DND-41 (cell line): ENCODE data around the gene TPCN1.

ENCODE experiments used
- CTCF ChIP-seq: IDR thresholded peaks from 2 replicates; pipeline ENCODE4 v1.5.1; 2012; ENCODE audit warnings: borderline replicate concordance, low read length, moderate library complexity, mild to moderate bottlenecking; ENCODE audit not compliant: poor library complexity, severe bottlenecking; ENCODE audit errors: extremely low read depth
- EZH2 ChIP-seq: IDR thresholded peaks from 3 replicates; pipeline ENCODE4 v1.6.1; 2012; ENCODE audit warnings: borderline replicate concordance, low read depth, mild to moderate bottlenecking, moderate library complexity, low read length, inconsistent platforms; ENCODE audit not compliant: severe bottlenecking

- no peak for TF ChIP-seq CTCF
- TF ChIP-seq EZH2 = no peak
Observed at GRCh38 chr12:113183030-113183589, 38.2 kb upstream of the TPCN1 start.
